ENCODE results near the gene ZBTB20.
A peak's percentile ranks its signal among the peaks of the same experiment; 100 is the strongest.

ZBTB20 gene

DNA sequence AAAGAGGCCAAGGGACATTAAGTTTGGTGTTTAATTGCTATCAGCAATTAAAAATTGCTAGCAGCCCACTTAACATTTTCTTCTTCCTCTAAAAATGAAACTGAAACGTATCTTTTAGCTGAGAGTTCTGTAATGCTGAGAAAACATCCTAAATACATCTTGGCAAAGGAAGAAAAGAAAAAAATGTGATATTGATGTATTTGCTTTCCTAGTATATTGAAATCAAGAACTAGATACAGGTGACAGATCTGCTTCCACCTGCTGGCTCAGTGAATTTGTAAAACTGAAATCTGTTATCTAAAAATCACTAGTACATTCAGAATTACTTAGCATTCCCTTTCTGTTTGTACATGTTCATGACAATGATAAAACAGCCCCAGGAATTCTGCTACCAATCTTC, 283.2 kb downstream of the ZBTB20 start:
- no peaks in the 10 kb centered on the region for H3K4me1 ChIP-seq (ENCODE audit: control insufficient read depth, insufficient read depth, low read depth, low read length)
- WGBS = no CpG with 5 or more reads among the region's 1 CpG
- no peaks in the 10 kb centered on the region for H3K36me3 ChIP-seq (ENCODE audit: control insufficient read depth in 1 of 2, insufficient read depth in 2 of 2, low read depth in 1 of 2, low read length in 2 of 2)
- no peak overlapping the region for H3K18ac ChIP-seq (ENCODE audit: low read depth in 1 of 2, low read length in 2 of 2)
- H3K23ac ChIP-seq (ENCODE audit: low read length in 2 of 2) = no peak overlapping the region
- no peak overlapping the region for H3K4me2 ChIP-seq (ENCODE audit: low read length, poor library complexity, severe bottlenecking)
- H4K91ac ChIP-seq (ENCODE audit: low read length) = no peak overlapping the region
- no peak overlapping the region for H3K4ac ChIP-seq (ENCODE audit: low read depth in 1 of 2, low read length in 2 of 2)
- no peak overlapping the region for H4K8ac ChIP-seq (ENCODE audit: low read length)
- H3K27me3 ChIP-seq (ENCODE audit: control insufficient read depth in 1 of 2, insufficient read depth in 1 of 2, low read length in 2 of 2) = no peaks in the 10 kb centered on the region
- no peak overlapping the region for H2BK120ac ChIP-seq (ENCODE audit: low read depth, low read length)
- peak overlapping the region in 1 of 2 experiments; percentile 70 for H3K4me3 ChIP-seq (ENCODE audit: insufficient read depth in 1 of 2, low read depth in 1 of 2, low read length in 2 of 2)
- H2AK5ac ChIP-seq (ENCODE audit: low read length, severe bottlenecking) = no peak overlapping the region
- no peak overlapping the region for H2BK12ac ChIP-seq (ENCODE audit: low read length in 2 of 2)
- no peaks in the 10 kb centered on the region for H3K9me3 ChIP-seq (ENCODE audit: control insufficient read depth, low read length)
- H3K79me1 ChIP-seq (replicated peaks; ENCODE audit: low read length, poor library complexity, severe bottlenecking) = no peaks in the 10 kb centered on the region
- H2AFZ ChIP-seq (ENCODE audit: low read depth, low read length) = no peak overlapping the region
- H2BK5ac ChIP-seq (ENCODE audit: low read depth, low read length, poor library complexity, severe bottlenecking) = no peak overlapping the region
- no peak overlapping the region for H3K27ac ChIP-seq (ENCODE audit: low read length, poor library complexity, severe bottlenecking)
- H2BK15ac ChIP-seq (ENCODE audit: low read depth, poor library complexity, severe bottlenecking) = no peak overlapping the region
- peak; percentile 5 for DNase-seq
- H3K14ac ChIP-seq (ENCODE audit: low read length in 2 of 2) = no peak overlapping the region
- H3K9ac ChIP-seq (ENCODE audit: low read length) = peak overlapping the region; percentile 87

DNA sequence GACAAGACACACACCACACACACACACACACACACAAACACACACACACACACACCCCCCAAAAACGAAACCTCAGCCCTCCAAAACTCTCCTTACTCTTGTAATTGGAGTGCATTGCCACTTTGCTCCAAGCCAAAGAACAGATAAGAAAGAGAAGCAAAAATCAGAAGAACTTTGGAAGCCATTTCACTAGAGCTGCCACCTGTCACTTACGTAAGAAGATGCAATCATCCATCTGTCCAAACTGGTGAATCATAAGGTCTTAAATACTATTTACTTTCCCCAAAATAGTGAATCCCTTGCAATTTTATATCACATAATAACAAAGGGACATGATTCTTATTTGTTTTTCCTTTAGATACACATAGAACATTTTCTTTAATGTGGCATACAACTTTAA, 285.4 kb downstream of the ZBTB20 start:
- Histone ChIP-seq H3K14ac (ENCODE audit: low read length in 2 of 2) (no peak overlapping the region), H2AK5ac (ENCODE audit: low read length, severe bottlenecking) (no peak overlapping the region), H3K4ac (ENCODE audit: low read depth in 1 of 2, low read length in 2 of 2) (no peak overlapping the region), H2BK12ac (ENCODE audit: low read length in 2 of 2) (no peak overlapping the region), H3K27ac (ENCODE audit: low read length, poor library complexity, severe bottlenecking) (no peak overlapping the region), H2AFZ (ENCODE audit: low read depth, low read length) (no peak overlapping the region), H3K4me1 (ENCODE audit: control insufficient read depth, insufficient read depth, low read depth, low read length) (no peaks in the 10 kb centered on the region), H3K4me2 (ENCODE audit: low read length, poor library complexity, severe bottlenecking) (no peak overlapping the region), H4K8ac (ENCODE audit: low read length) (no peak overlapping the region), H4K91ac (ENCODE audit: low read length) (no peak overlapping the region), H3K18ac (ENCODE audit: low read depth in 1 of 2, low read length in 2 of 2) (no peak overlapping the region), H3K9me3 (ENCODE audit: control insufficient read depth, low read length) (no peaks in the 10 kb centered on the region), H3K23ac (ENCODE audit: low read length in 2 of 2) (no peak overlapping the region), H3K9ac (ENCODE audit: low read length) (no peak overlapping the region), H2BK5ac (ENCODE audit: low read depth, low read length, poor library complexity, severe bottlenecking) (no peak overlapping the region), H2BK120ac (ENCODE audit: low read depth, low read length) (no peak overlapping the region), H3K4me3 (ENCODE audit: insufficient read depth in 1 of 2, low read depth in 1 of 2, low read length in 2 of 2) (no peak overlapping the region), H3K27me3 (ENCODE audit: control insufficient read depth in 1 of 2, insufficient read depth in 1 of 2, low read length in 2 of 2) (no peaks in the 10 kb centered on the region), H3K79me1 (replicated peaks; ENCODE audit: low read length, poor library complexity, severe bottlenecking) (no peaks in the 10 kb centered on the region), H2BK15ac (ENCODE audit: low read depth, poor library complexity, severe bottlenecking) (no peak overlapping the region), H3K36me3 (ENCODE audit: control insufficient read depth in 1 of 2, insufficient read depth in 2 of 2, low read depth in 1 of 2, low read length in 2 of 2) (no peaks in the 10 kb centered on the region)
- no peak for DNase-seq
- WGBS = 82% methylated on average over 2 of the region's 2 CpGs

DNA sequence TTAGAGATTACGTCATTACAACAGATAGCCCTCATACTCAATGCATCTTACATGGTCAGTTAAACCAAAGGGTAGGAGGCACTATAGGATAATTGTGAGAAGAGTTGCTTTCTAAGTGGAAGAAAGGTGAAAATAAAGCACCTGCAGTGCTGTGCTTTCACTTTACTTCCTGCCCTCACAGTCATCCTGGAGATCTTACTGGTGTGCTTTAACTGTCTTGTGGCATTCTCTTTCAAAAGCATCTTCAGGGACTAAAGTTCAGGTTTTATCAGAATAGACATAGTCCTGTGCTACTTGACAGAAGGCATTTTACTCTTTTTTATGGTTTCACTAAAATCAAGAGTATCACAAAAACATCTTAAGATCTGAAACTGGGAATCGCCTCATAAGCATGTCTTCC, 286.6 kb downstream of the ZBTB20 start:
- H4K91ac ChIP-seq (ENCODE audit: low read length) = no peak overlapping the region
- no peak overlapping the region for H2BK15ac ChIP-seq (ENCODE audit: low read depth, poor library complexity, severe bottlenecking)
- no peaks in the 10 kb centered on the region for H3K27me3 ChIP-seq (ENCODE audit: control insufficient read depth in 1 of 2, insufficient read depth in 1 of 2, low read length in 2 of 2)
- H2AK5ac ChIP-seq (ENCODE audit: low read length, severe bottlenecking) = no peak overlapping the region
- no peak overlapping the region for H2AFZ ChIP-seq (ENCODE audit: low read depth, low read length)
- H3K4me2 ChIP-seq (ENCODE audit: low read length, poor library complexity, severe bottlenecking) = no peak overlapping the region
- no CpG with 5 or more reads among the region's 2 CpGs for WGBS
- H3K14ac ChIP-seq (ENCODE audit: low read length in 2 of 2) = no peak overlapping the region
- no peak overlapping the region for H3K18ac ChIP-seq (ENCODE audit: low read depth in 1 of 2, low read length in 2 of 2)
- H2BK120ac ChIP-seq (ENCODE audit: low read depth, low read length) = no peak overlapping the region
- H3K9ac ChIP-seq (ENCODE audit: low read length) = no peak overlapping the region
- H3K23ac ChIP-seq (ENCODE audit: low read length in 2 of 2) = no peak overlapping the region
- H3K4ac ChIP-seq (ENCODE audit: low read depth in 1 of 2, low read length in 2 of 2) = no peak overlapping the region
- H4K8ac ChIP-seq (ENCODE audit: low read length) = no peak overlapping the region
- H2BK12ac ChIP-seq (ENCODE audit: low read length in 2 of 2) = no peak overlapping the region
- no peaks in the 10 kb centered on the region for H3K36me3 ChIP-seq (ENCODE audit: control insufficient read depth in 1 of 2, insufficient read depth in 2 of 2, low read depth in 1 of 2, low read length in 2 of 2)
- no peak overlapping the region for H3K27ac ChIP-seq (ENCODE audit: low read length, poor library complexity, severe bottlenecking)
- no peaks in the 10 kb centered on the region for H3K9me3 ChIP-seq (ENCODE audit: control insufficient read depth, low read length)
- no peaks in the 10 kb centered on the region for H3K4me1 ChIP-seq (ENCODE audit: control insufficient read depth, insufficient read depth, low read depth, low read length)
- H3K4me3 ChIP-seq (ENCODE audit: insufficient read depth in 1 of 2, low read depth in 1 of 2, low read length in 2 of 2) = no peak overlapping the region
- H3K79me1 ChIP-seq (replicated peaks; ENCODE audit: low read length, poor library complexity, severe bottlenecking) = no peaks in the 10 kb centered on the region
- no peak for DNase-seq
- H2BK5ac ChIP-seq (ENCODE audit: low read depth, low read length, poor library complexity, severe bottlenecking) = no peak overlapping the region

DNA sequence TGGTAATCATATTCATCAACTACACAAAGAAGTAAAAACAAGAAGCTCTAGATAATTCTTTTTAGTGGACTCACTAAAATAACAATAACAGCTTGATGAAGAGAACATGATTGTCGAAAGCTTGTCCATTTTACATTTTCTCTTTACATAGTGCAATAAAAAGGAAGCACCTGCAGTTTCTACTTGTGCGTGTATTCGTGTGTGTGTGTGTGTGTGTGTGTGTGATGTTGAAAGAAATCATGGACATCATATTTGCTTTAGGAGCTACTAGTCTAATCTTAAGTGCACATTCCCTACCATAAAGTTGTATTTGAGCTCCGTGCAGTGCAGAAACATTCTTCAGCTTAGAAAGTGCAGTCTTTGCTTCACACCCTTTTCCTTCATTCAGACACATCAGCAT, 288.8 kb downstream of the ZBTB20 start:
- Histone ChIP-seq H3K4me3 (ENCODE audit: insufficient read depth in 1 of 2, low read depth in 1 of 2, low read length in 2 of 2) (no peak overlapping the region), H3K36me3 (ENCODE audit: control insufficient read depth in 1 of 2, insufficient read depth in 2 of 2, low read depth in 1 of 2, low read length in 2 of 2) (no peaks in the 10 kb centered on the region), H3K9me3 (ENCODE audit: control insufficient read depth, low read length) (no peaks in the 10 kb centered on the region), H2BK15ac (ENCODE audit: low read depth, poor library complexity, severe bottlenecking) (no peak overlapping the region), H3K4me2 (ENCODE audit: low read length, poor library complexity, severe bottlenecking) (no peak overlapping the region), H3K9ac (ENCODE audit: low read length) (no peak overlapping the region), H3K27me3 (ENCODE audit: control insufficient read depth in 1 of 2, insufficient read depth in 1 of 2, low read length in 2 of 2) (no peaks in the 10 kb centered on the region), H2BK5ac (ENCODE audit: low read depth, low read length, poor library complexity, severe bottlenecking) (no peak overlapping the region), H2AK5ac (ENCODE audit: low read length, severe bottlenecking) (no peak overlapping the region), H2BK120ac (ENCODE audit: low read depth, low read length) (no peak overlapping the region), H3K79me1 (replicated peaks; ENCODE audit: low read length, poor library complexity, severe bottlenecking) (no peaks in the 10 kb centered on the region), H3K14ac (ENCODE audit: low read length in 2 of 2) (no peak overlapping the region), H2AFZ (ENCODE audit: low read depth, low read length) (no peak overlapping the region), H4K91ac (ENCODE audit: low read length) (no peak overlapping the region), H3K4me1 (ENCODE audit: control insufficient read depth, insufficient read depth, low read depth, low read length) (no peaks in the 10 kb centered on the region), H3K4ac (ENCODE audit: low read depth in 1 of 2, low read length in 2 of 2) (no peak overlapping the region), H2BK12ac (ENCODE audit: low read length in 2 of 2) (no peak overlapping the region), H3K23ac (ENCODE audit: low read length in 2 of 2) (no peak overlapping the region), H4K8ac (ENCODE audit: low read length) (no peak overlapping the region), H3K27ac (ENCODE audit: low read length, poor library complexity, severe bottlenecking) (no peak overlapping the region), H3K18ac (ENCODE audit: low read depth in 1 of 2, low read length in 2 of 2) (no peak overlapping the region)
- WGBS = 86% methylated on average over 3 of the region's 4 CpGs
- DNase-seq = no peak
